TTC549 (cell line): Measurements from ENCODE around the gene CNOT11.
A peak's percentile ranks its signal among the peaks of the same experiment; 100 is the strongest.
"Not testable (repeated sequence)": the region's sequence is repeated elsewhere in the genome, so short reads cannot be mapped to it uniquely, and the experiment has no call there.

Source experiments
- FAIRE-seq: peaks from 2 replicates; lab custom pipeline; 2012; peaks lifted over from hg19 to GRCh38; lab: Jason Lieb, UNC

The CNOT11 gene

DNA sequence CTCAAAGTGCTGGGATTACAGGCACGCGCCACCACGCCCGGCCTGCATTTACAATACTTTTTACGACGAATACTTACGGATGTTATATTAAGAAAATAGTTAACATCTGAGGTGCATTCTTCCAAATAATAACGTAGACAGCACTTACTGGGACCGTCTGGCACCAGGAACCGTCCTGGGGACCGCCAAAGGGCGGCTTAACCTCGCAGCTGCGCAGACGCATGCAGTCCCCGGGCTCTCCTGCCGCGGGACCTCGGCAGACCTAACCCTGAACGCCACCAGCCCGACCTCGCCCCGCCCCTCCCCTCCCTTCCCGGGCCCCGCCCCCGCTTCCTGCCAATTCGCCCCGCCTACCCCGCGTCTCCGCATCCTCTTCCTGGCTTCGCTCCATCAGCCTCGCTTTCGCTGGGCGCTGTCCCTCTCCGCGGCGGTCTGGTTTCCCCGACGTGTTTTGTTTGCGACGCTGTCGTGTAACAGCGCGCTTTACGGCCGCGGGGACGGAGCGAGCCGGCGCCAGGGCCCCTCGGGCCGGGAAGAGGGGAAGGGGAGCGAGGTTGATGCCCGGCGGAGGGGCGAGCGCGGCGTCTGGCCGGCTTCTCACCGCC is at the start of gene CNOT11:
CNOT11 (plus strand) TSS at position 479 of the 605 bp plus-strand sequence; CDS start at position 558, 79 bp downstream.
- FAIRE-seq: peak; percentile 41

DNA sequence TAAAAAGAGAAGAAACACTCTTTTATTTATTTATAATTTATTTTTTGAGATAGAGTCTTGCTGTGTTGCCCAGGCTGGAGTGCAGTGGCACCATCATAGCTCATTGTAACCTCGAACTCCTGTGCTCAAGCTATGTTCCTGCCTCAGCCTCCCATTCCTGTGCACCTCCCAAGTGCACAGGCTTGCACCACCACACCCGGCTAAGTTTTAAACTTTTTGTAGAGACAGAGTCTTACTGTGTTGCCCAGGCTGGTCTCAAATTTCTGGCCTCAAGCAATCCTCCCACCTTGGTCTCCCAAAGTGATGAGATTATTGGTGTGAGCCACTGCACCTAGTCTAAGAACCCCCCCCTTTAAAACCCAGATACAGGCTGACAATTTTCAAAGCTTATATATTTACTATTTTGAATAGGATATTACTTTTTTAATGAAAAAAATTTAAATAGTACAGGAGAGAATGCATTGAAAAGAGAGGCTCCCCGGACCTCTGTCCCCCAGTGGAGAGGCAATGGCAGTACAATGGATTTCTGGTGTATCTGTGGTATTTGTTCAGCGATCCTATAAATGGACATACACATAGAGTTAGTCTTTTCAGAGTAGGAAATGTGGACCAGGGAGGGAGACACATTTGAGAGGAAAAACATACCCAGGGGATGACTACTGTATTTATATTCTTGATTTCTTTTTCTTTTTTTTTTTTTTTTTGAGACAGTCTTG is 48.1 kb upstream of the CNOT11 start:
- FAIRE-seq: no peak

DNA sequence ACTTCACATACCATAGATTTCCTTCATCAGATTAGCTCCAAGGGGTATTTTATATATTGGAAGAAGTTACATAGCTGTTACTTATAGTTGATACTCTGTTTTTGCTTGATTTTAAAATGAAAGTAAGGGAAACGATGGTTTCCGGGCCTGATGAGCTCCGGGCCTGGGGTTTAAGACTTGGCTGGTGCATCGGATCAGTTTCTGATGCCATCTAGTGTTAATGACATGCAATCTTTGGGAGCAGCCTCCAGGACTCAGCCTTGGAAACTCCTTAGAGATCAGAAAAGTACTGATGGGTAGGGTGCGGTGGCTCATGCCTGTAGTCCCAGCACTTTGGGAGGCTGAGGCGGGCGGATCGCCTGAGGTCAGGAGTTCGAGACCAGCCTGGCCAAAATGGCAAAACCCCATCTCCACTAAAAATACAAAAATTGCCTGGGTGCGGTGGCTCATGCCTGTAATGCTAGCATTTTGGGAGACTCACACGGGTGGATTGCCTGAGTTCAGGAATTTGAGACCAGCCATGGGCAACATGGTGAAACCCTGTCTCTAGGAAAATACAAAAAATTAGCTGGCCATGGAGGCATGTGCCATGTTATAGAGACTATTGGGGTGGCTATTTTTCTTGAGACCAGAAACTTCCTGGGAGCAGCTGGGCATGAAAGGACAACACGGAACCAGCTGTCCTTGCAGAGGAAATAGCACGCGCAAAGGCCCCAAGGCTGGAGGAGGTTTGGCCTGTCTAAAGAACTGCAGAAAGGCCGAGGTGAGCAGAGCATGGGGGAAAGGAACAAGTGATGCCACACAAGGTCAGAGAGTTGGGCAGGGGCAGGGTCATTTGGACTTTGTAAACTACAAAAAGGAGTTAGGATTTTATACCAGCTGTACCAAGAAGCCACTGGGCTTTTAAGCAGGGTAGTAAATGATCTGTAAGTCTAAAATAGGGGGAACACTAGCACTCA is 46.9 kb upstream of the CNOT11 start:
- peak; percentile 91 for FAIRE-seq

DNA sequence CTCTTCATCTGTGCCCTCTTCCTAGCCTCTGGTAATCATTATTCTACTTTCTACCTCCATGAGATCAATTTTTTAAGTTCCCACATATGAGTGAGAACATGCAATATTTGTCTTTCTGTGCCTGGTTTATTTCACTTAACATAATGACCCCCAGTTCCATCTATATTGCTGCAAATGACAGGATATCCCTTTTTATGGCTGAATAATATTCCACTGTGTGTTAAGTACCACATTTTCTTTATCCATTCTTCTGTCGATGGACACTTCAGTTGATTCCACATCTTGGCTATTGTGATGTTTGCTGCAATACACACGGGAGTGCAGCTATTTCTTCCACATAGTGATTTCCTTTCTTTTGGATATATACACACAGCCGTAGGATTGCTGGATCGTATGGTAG is 43.9 kb upstream of the CNOT11 start:
- FAIRE-seq: no peak

DNA sequence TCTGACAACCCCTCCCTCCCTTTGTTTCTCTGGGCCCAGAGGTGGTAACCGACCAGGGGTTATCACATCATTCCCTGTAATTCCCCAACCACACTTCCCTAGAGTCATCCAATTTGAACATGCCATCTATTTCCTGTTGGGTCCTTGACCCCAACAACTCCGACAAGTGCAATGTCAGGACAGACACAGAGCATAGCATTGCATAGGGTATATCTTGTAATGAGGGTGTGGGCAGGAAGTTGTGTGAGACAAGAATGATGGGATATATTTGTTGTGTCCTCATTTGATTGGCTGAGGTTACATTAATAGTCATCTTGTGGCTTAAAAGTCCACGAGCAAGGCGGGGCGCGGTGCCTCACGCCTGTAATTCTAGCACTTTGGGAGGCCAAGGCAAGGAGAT is 33.4 kb upstream of the CNOT11 start:
- no peak for FAIRE-seq

DNA sequence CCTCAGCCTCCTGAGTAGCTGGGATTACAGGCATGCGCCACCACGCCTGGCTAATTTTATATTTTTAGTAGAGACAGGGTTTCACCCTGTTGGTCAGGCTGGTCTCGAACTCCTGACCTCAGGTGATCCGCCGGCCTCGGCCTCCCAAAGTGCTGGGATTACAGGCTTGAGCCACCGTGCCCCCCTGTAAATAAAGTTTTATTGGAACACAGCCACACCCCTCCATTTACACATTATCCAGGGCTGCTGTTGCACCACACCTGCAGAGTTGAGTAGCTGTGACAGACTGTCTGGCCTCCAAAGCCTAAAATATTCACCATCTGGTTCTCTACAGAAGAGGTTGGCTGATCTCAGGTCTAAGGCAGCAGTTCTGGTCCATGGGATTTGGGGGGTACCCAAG is 32.6 kb upstream of the CNOT11 start:
- FAIRE-seq: not testable (repeated sequence)

DNA sequence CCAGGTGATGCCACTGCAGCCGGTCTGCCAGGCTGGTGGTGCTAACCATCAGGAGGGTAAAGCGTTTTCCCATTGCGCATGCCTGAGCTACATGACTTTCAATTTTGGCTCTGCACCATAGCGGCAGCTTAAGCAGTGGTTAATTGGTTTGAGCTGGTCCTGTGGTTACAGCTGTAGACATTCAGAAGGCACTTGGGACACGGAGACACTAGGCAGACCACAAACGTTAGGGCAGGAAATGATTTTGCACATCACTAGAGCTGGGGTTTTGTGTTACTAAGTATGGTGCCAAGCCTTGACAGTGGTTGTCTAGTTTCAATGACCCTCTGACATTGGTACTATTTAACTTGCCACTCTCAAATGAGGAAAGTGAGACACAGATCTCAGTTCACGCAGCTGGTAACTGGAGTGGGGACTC is 28.9 kb upstream of the CNOT11 start:
- FAIRE-seq: no peak

DNA sequence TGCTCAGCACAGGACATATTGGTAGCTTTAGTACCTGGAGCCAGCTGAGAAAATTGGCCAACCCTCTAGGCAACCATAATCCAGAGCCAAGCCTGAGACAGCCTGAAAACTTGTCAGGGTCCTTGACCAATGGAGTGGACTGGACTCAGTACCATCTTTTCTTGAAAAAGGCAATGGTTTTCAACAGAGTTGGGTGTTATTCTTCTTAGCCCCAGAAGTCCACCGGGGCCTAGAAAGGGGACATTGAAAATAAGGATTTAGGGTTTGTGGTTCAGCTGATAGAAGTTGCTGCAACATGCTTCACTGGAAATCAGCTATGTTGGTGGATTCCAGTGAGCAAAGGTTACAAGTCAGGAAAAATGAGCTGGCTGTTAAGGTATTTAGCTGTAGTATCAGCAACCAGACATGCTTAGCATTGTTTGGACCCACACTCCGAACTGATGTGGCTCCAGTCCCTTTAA is 22.1 kb upstream of the CNOT11 start:
- no peak for FAIRE-seq

DNA sequence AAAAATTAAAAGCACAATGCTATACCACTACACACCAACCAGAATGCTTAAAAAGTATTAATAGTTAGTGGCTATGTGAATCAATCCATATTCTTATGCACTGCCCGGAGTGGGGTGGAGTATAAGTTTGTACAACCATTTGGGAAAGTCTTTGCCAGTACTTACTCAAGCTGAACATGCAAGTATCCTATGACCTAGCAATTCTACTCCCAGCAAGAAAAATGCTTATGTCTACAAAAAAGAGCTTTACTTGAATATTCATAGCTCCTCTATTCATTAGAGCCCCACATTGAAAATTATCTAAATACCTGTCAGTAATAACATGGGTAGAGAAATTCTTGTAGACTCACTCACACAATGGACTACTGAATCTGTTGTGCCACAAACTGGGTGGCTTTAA is 21.4 kb upstream of the CNOT11 start:
- no peak for FAIRE-seq

DNA sequence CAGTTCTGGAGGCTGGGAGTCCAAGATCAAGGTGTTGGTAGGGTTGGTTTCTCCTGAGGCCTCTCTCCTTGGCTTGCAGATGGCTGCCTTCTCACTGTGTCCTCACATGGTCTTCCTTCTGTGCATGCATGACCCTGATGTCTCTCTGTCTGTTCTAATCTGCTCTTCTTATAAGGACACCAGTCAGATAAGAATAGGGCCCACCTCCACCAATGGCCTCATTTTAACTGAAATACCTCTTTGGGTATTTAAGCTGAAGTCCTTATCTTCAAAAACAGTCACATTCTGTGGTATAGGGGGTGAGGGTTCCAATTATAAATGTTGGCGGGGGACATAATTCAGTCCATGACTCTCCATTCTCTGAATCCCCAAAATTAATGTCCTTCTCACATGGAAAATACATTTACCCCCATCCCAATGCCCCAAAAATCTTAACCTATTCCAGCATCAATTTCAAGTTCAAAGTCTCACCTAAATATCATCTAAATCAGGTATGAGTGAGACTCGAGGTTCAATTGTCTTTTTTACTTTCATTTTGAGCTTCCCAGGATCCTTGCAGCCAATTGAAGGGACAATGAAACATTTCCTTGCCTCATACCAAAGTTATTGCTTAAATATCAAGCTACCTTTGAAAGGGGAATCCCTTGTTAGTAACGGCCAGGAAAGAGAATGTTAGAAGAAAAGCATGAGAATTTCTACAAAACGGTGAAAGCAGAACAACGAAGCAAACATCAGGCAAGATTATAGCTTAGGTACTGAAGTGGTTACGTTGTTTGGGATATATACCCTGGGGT is 20.6 kb upstream of the CNOT11 start:
- FAIRE-seq: no peak

DNA sequence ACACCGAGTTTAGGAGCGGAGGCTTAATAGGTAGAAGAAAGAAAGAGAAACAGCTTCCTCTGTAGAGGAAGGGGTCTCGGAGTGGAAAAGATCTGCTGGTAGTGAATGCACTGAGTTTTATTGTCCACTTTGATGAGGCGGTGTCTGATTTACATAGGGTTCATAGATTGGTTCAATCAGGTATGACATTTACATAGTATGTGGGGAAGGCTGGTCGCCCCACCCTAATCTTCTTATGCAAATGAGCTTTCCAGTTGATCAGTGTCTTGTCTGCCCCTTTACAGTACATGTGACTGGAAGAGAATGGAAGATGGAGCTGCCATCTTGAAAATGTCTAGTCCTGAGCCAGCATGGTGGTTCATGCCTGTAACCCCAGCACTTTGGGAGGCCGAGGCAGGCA is 19.9 kb upstream of the CNOT11 start:
- no peak for FAIRE-seq

DNA sequence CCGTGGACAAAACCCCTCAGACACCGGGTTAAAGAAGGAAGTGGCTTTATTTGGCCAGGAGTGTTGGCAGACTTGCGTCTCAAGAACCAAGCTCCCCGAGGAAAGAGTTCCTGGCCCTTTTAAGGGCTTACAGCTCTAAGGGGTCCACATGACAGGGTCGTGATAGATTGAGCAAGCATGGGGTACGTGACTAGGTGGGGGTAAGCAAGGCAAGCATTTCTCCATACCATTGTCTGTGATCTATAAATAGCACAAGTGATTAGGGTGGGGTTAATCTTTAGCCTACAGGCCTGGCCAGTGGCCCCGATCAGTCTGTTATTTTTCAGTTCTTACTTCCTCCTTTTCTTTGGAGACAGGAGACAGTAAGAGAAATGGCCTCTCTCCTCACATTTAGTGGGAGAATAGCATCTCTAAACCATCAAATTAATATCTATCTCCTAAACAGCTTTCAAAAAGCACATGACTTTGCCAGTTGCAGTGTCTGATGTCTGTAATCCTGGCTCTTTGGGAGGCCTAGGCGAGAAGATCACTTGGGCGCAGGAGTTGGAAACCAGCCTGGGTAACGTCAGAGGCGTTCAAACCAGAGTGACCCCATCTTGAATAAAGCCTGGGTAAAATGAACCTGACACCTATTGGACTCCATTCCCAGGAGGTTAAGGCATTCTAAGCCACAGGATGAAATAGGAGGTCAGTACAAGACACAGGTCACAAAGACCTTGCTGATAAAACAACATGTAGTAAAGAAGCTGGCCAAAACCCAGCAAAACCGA is 18.3 kb upstream of the CNOT11 start:
- FAIRE-seq: no peak

DNA sequence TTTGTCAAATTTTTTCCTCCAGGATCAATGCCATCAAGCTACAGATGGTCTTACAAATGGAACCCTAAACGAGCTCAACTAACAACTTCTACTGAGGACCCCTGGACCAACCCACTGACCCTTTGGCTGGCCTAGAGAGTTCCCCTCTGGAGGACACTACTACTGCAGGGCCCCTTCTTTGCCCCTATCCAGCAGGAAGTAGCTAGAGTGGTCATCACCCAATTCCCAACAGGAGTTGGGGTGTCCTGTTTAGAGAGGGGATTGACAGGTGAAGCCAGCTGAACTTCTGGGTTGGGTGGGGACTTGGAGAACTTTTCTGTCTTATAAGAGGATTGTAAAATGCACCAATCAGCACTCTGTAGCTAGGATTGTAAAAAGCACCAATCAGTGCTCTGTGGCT is 16.7 kb upstream of the CNOT11 start:
- FAIRE-seq: not testable (repeated sequence)

DNA sequence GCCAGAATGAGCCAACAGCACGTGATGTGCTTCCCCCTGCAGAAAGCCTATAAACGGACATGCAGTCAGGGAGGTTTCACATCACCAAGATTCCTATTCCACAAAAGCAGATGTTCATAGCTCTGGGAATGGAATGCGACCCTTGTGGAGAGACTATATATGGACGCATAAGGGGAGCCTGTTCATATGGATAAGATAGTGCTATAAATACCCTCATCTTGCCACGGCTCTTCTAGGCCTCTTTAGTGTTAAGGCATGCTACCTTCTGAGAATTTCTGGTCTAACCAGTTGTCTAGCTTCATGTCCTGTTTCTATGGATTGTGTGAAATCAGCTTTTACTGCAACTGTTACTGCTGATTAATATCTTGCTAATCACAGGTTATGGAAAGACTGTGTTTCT is 14.7 kb upstream of the CNOT11 start:
- not testable (repeated sequence) for FAIRE-seq

DNA sequence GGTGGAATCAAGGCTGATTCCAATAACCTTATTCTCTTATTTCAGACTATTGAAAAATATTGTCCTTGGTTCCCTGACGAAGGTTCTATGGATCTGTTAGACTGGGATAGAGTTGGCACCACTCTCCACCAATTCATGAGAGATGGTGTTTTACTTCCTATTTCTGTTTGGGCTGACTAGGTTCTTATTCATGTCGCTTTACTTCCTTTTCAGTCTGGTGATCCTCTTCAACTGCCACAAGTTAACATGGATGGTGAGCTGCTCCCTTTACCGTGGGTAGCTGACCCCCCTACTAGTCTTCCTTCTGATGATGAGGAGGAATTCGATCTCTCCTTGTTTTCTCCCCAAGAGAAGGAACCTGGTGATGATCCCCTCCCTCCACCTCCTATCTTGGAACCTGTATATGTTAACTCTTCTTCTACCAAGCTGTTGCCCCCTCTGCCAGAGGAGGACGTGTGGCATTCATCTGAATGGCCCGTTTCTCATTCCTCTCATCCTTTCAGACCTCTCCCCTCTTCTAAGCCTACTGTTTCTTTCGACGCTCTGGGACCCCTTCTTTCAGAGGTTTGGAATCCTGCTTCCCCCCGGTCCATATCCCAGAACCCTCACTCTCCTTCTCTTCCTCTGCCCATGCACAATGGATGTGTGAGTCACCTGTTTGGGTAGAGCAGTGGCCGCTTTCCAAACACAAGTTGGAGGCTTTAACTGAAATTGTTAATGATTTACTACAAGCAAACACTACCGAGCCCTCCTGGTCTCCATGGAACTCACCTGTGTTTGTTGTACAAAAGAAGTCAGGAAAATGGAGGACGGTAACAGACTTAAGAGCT is 13.5 kb upstream of the CNOT11 start:
- FAIRE-seq: no peak

DNA sequence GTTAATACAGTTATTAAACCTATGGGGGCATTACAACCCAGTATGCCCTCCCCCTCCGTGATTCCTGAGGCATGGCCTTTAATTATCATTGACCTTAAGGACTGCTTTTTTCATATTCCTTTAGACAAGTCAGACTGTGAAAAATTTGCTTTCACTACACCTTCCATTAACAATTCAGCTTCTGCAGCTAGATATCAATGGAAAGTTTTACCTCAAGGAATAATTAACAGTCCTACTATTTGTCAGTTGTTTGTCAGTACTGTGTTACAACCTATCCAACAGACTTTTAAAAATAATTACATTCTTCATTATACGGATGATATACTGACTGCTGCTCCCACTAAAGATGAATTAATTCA is 12.9 kb upstream of the CNOT11 start:
- not testable (repeated sequence) for FAIRE-seq

DNA sequence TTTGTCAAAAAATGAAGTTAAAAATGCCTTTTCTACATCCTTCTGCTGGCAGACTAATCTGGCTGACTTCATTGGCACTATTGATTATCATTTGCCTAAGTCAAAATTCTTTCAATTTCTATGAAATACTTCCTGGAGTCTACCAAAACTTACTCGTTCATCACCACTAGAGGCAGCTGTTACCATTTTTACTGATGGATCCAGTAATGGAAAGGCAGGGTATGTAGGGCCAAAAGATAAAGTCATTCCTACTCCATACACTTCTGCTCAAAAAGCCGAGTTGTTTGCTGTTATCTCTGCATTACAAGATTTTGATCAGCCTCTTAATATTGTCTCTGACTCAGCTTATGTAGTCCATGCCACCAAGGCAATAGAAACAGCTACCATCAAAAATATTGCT is 12.0 kb upstream of the CNOT11 start:
- FAIRE-seq: peak; percentile 39

DNA sequence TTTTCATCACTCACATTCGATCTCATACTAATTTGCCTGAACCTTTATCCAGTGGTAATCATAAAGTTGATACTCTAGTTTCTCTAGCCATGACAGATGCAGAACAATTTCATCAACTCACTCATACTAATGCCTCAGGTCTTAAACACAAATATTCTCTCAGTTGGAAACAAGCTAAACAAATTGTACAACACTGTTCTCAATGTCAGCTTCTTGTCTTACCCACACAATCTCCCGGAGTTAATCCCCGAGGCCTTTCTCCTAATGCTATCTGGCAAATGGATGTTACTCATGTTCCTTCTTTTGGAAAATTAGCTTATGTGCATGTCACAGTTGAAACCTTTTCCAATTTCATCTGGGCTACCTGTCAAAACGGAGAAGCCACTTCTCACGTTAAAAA is 11.5 kb upstream of the CNOT11 start:
- no peak for FAIRE-seq

DNA sequence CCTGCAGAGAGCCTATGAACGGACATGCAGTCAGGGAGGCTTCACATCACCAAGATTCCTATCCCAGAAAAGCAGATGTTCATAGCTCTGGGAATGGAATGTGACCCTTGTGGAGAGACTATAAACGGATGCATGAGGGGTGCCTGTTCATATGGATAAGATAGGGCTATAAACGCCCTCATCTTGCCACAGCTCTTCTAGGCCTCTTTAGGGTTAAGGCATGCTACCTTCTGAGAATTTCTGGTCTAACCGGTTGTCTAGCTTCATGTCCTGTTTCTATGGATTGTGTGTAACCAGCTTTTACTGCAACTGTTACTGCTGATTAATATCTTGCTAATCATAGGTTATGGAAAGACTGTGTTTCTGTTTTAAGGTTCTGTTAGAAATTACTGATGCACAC is 8.3 kb upstream of the CNOT11 start:
- not testable (repeated sequence) for FAIRE-seq

DNA sequence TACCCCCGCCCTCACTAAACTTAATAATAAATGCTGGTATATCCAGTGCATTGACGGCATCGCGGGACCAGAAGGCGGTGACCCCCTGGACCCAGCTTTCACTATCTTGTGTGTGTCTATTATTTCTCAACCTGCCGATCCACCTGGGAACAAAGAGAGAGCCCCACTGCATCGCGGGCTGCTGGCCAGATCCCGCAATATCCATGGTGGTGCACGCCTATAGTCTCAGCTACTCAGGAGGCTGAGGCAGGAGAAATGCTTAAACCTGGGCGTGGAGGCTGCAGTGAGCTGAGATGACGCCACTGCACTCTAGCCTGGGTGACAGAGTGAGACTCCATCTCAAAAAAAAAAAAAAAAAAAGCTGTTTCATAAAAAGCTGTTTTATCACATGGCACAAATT is 7.8 kb upstream of the CNOT11 start:
- FAIRE-seq: not testable (repeated sequence)
